NCI-H2029 treated with DMSO at 0.1 percent for 48 hours (cell line): ENCODE results near the gene CFAP221.

ENCODE experiments used
- DNase-seq: peaks from one replicate; lab custom pipeline; 2025; lab: John Stamatoyannopoulos, UW

Gene CFAP221

DNA sequence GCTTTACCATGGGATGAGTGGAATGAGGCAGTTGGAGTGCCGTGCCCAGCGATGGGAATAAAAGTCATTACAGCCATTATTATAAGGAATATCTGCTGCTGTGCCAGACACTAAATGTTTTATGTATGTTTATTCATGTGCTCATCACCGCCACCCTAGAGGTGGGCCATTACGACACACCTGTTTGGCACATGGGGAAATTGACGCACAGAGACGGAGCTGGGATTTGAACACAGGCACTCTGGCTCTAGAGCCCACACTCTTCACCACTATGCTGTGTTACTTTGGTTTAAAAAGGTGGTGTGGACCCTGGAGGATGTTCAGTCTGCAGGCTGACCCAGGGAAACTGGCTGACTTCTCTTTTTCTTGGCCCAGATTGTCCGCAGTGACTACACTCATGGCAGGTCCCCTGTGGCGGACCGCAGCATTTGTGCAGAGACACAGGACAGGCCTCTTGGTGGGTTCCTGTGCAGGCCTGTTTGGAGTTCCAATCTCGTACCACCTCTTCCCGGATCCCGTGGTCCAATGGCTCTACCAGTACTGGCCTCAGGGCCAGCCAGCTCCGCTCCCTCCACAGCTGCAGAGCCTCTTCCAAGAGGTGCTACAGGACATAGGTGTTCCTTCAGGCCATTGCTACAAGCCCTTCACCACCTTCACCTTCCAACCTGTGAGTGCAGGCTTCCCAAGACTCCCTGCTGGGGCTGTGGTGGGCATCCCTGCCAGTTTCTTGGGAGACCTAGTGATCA lies 136.4 kb downstream of the CFAP221 start:
- DNase-seq = no peak

DNA sequence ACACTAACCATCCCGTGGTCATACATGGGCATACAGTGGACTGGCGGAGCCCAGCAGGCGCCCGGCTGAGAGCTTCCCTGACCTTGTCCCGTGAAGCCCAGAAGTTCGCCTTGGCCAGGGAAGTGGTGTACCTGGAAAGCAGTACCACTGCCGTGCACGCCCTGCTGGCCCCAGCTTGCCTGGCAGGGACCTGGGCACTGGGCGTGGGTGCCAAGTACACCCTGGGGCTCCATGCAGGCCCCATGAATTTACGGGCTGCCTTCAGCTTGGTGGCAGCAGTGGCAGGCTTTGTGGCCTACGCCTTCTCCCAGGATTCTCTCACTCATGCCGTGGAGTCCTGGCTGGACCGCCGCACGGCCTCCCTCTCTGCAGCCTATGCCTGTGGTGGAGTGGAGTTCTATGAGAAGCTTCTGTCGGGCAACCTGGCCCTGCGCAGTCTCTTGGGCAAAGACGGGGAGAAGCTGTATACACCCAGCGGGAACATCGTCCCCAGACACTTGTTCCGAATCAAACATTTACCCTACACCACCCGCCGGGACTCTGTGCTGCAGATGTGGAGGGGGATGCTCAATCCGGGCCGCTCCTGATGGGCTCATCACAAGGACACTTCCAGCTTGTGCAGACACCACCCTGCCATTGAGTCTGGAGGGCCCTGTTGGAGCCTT lies 137.1 kb downstream of the CFAP221 start:
- DNase-seq = no peak

DNA sequence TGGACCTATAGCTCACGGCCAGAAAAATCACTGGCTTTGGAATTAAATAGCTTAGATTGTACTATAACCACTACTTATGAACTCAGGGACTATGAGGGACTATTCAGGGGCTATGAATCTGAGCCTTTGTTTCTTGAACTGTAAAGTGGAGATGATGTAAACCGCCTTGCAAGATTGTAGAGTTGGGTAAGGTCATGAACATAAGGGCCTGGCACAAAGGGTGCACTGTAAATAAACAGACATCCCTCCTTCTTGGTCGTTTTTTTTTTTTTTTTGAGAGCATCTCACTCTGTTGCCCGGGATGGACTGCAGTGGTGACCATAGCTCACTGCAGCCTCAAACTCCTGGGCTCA lies 137.6 kb downstream of the CFAP221 start:
- DNase-seq = no peak

DNA sequence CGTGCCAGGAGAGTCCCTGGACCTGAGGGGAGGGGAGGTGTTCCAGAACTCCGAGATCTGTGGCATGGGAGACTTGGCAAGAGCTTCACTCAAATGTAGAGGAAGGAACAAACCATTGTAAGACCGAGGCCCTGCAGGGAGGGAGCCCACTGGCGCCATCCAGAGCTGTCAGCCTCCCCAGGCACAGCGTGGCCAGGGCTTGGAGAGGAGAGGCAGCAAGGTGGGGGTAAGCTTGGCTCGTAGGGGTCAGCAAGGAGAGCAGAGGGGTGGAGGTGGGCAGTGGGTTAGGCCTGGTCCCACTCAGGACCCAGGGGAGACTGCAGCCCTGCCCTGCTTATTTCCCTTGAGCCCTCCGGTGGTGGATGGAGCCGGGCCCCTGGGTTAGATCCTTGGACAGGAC lies 138.3 kb downstream of the CFAP221 start:
- DNase-seq = no peak

GRCh38 chr2:119683074-119683712 lies 138.9 kb downstream of the CFAP221 start:
- no peak for DNase-seq

DNA sequence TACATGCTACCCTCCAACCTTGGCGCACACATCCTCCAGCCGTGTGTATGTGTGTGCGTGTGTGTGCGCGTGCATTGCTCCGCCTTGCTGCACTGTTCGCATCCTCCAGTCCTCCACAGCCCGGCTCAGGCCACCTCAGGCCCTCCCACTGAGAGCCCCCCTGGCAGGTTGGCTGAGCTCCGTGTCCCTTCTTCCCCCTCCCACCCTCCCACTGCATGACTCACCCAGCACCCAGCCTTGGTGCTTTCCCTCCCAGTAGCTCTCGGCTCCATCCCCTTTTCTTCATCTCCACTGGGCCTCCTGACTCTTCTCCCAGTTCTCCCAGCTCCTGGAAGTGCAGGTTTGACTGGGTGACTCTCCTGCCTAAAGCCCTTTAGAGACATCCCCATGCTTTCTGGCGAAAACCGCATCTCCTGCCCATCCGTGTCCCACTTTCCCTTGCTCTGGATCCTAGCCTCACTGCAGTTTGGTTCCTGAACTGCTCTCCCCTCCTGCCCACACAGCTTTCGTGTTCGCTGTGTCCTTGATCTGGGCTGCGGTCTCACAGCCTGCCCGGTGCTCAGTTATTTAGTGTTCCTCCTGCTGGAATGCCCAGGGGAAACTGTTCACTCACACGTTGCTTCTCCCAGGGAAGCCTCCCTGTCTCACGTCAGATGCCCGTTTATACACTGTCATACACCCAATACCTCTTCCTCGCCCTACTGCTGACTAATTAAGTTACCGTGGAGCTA lies 139.6 kb downstream of the CFAP221 start:
- no peak for DNase-seq

DNA sequence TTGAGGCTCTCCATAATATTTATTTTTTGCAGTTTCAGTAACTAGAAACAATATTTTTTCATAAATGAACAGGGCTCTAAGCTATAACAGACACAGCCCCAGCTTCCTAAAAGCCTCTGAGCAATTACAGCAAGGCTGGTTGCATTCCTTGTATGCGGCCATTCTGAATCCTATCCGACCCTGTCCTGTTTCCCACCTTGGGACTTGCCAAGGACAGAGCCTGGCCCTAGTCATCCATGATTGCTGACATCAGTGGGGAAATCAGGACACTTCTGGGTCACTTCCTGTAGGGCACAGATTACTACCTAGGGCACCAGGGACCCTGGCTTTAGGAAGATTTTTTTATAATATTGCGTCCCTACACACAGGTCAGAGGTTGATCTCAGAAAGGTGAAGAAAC lies 140.3 kb downstream of the CFAP221 start:
- no peak for DNase-seq

DNA sequence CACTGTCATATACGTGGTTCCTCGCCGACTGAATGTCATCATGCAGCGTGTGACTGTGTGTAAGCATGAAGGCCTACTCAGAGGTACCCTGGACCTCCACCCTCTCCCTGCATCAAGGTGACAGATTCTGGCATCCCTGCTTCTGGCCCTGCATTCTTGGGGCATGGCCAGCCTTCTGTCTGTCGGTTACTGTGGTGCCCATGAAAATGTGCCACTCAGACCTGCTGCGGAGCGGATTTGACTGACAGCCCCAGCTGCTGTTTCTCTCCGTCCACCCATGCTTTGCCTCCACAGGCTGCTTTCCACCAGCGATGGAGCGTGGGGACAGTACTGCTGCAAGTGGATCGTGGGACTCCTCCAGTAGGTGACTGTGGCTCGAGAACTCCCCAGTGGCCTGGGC lies 144.4 kb downstream of the CFAP221 start:
- DNase-seq = no peak

GRCh38 chr2:119689218-119689617 lies 145.0 kb downstream of the CFAP221 start:
- DNase-seq = no peak

- no peak for DNase-seq
Measured at GRCh38 chr2:119691189-119691588, 146.9 kb downstream of the CFAP221 start.

DNA sequence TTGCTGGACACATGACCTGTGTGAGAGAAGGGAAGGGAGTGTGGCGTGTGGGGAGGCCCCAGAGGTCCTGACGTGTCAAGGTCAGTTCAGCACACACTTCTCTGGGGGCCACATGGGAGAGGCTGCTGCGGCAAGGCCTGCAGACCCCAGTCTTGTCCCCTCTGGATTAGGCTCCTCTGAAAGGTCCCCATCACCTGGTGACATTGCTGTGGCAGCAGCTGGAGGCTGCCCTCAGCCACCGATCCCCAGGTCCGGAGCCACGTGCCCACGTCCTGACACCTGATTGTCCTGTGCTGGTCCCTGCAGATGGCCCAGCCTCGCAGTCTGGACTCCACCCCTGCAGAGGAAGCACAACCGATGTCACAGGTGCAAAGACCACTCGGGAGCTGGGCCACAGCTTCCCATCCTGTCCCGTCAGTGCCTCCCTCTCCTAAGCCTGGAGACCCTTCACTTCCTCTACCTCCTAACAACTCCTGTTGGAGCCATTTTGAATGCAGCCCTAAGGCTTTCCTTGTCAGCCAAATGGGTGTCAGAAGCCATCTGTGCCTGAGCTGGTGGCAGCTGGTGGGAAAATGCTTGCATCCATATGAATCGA lies 147.5 kb downstream of the CFAP221 start:
- DNase-seq = no peak

DNA sequence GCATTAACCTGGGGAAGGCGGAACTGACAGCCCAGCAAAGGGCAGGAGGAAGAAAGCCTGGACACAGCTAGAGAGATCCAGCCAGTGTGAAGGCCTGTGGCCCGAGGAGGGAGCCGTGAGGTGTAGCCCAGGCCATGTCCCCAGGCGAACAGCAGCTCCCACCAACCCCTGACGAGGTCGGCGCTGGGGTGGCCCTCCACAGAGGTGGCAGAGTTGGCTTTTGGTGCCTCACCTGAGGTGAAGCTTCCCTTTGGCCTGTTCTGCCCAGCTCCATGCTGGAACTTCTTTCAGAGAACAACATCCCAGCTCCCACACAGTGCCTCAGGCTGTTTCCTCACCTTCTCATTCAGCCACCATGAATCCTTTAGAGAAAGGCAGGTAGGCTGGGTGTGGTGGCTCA lies 148.1 kb downstream of the CFAP221 start:
- DNase-seq = no peak

- DNase-seq = no peak
Measured at GRCh38 chr2:119692954-119693353, 148.7 kb downstream of the CFAP221 start.

- DNase-seq = no peak
Measured at GRCh38 chr2:119693567-119693966, 149.3 kb downstream of the CFAP221 start.

DNA sequence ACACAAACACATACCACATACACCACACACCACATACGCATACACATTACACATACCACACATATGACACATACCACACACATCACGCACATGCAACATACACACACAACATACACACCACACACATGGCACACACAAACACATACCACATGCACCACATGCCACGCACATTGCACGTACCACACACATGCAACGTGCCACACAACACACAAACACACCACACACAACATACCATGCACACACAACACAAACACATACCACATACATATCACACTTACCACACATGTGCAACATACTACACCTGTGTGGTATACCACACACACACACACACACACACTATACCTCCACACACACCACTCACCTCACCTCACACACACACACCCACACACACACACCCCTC lies 149.7 kb downstream of the CFAP221 start:
- DNase-seq = no peak

GRCh38 chr2:119694470-119694844 lies 150.2 kb downstream of the CFAP221 start:
- no peak for DNase-seq

GRCh38 chr2:119694845-119695521 lies 150.7 kb downstream of the CFAP221 start:
- DNase-seq = peak; percentile 83

GRCh38 chr2:119696005-119696404 lies 151.8 kb downstream of the CFAP221 start:
- no peak for DNase-seq

DNA sequence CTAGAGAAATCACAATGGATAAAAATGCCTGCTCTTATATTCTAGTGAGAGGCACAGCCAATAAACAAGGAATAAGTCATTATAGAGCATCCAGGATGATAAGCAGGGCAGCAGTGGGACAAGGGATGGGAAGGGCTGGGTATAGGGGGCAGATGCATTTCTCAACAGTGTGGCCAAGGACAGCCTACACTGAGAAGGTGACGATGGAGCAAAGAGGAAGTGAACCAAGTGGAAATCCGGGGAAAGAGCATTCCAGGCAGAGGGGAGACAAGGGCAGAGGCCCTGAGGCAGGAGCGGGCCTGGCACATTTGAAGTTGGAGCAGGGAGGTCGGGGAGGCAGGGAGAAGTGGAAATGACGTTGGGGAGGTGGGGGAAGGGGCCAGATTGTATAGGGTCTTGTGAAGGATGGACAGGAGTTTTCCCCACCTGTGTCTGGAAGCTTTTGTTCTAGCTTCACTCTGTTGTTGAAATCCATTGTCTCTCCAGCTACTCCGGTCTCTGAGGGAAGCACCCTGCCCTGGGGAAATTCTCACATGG lies 152.3 kb downstream of the CFAP221 start:
- no peak for DNase-seq

- DNase-seq = no peak
Measured at GRCh38 chr2:119697290-119698020, 153.2 kb downstream of the CFAP221 start.

- DNase-seq = no peak
Measured at GRCh38 chr2:119698246-119698645, 154.0 kb downstream of the CFAP221 start.
